Neural cell (in vitro differentiated cells): ENCODE data around the gene TNS1. TPM values are rescaled to one million over a fixed set of nuclear protein-coding genes. Genes with fewer than 3 reads are reported as not detected.

Experiments used
- H2AFZ ChIP-seq: fragments of 200-600, 300-800 bp; sonication (generic), shearing (Covaris generic); 2 replicates; pipeline ENCODE4 v1.6.0; 2014; ENCODE audit warnings: low read depth, mild to moderate bottlenecking, antibody characterized with exemption, low read length, moderate library complexity
- H3F3A ChIP-seq: fragments of 200-600 bp; shearing (Covaris generic); 2 replicates; pipeline ENCODE4 v1.6.1; 2016; ENCODE audit warnings: mild to moderate bottlenecking, moderate library complexity, mixed read lengths, antibody characterized with exemption, low read length; ENCODE audit not compliant: insufficient read depth, poor library complexity, severe bottlenecking
- H3K27ac ChIP-seq: fragments of 200-600, 300-800 bp; sonication (generic), shearing (Covaris generic); 2 replicates; pipeline ENCODE4 v1.5.1; 2014; ENCODE audit warnings: mild to moderate bottlenecking, low read length, moderate library complexity
- H3K27me3 ChIP-seq: fragments of 300-800, 200-600 bp; sonication (generic), shearing (Covaris generic); 2 replicates; pipeline ENCODE4 v1.6.0; 2014; ENCODE audit warnings: mild to moderate bottlenecking, low read depth, low read length, moderate library complexity; ENCODE audit not compliant: insufficient read depth
- H3K36me3 ChIP-seq: fragments of 300-800, 200-600 bp; sonication (generic), shearing (Covaris generic); 2 replicates; pipeline ENCODE4 v1.5.1; 2014; ENCODE audit warnings: mild to moderate bottlenecking, antibody characterized with exemption, low read length, moderate library complexity; ENCODE audit not compliant: insufficient read depth
- H3K4me2 ChIP-seq: fragments of 300-800, 200-600 bp; sonication (generic), shearing (Covaris generic); 2 replicates; pipeline ENCODE4 v1.6.0; 2014; ENCODE audit warnings: mild to moderate bottlenecking, low read length
- H3K4me3 ChIP-seq: fragments of 300-800, 200-600 bp; sonication (generic), shearing (Covaris generic); 2 replicates; pipeline ENCODE4 v1.5.1; 2014; ENCODE audit warnings: mild to moderate bottlenecking, low read length, moderate library complexity
- H3K79me2 ChIP-seq: fragments of 200-600 bp; shearing (Covaris generic); replicated peaks from 2 replicates; pipeline ENCODE4 v1.6.0; 2014; ENCODE audit warnings: mild to moderate bottlenecking, low read length, moderate library complexity; ENCODE audit not compliant: insufficient read depth
- H3K9ac ChIP-seq: fragments of 300-800, 200-600 bp; sonication (generic), shearing (Covaris generic); 2 replicates; pipeline ENCODE4 v1.6.1; 2016; ENCODE audit warnings: mild to moderate bottlenecking, low read length, mixed read lengths
- H3K9me2 ChIP-seq: fragments of 200-600 bp; shearing (Covaris generic); 2 replicates; pipeline ENCODE4 v1.6.1; 2016; ENCODE audit warnings: mild to moderate bottlenecking, low read length, mixed read lengths; ENCODE audit not compliant: insufficient read depth
- H3K9me3 ChIP-seq: fragments of 200-600, 300-800 bp; sonication (generic), shearing (Covaris generic); 2 replicates; pipeline ENCODE4 v1.6.1; 2016; ENCODE audit warnings: mild to moderate bottlenecking, mixed run types, low read length, moderate library complexity, mixed read lengths
- H4K20me1 ChIP-seq: fragments of 200-600 bp; shearing (Covaris generic); 2 replicates; pipeline ENCODE4 v1.6.1; 2016; ENCODE audit warnings: mild to moderate bottlenecking, mixed run types; ENCODE audit not compliant: insufficient read depth
- EP300 ChIP-seq: fragments of 450-650 bp; conservative IDR thresholded peaks from 2 replicates; pipeline ENCODE4 v1.6.1; 2014; ENCODE audit warnings: antibody characterized with exemption, mild to moderate bottlenecking, moderate library complexity; ENCODE audit not compliant: poor library complexity, severe bottlenecking
- EZH2 ChIP-seq: fragments of 200-600, 300-800 bp; shearing (Covaris generic), sonication (generic); IDR thresholded peaks from 2 replicates; pipeline ENCODE4 v1.6.1; 2014; ENCODE audit warnings: antibody characterized with exemption, low read length, borderline replicate concordance, mild to moderate bottlenecking; ENCODE audit not compliant: insufficient read depth, poor library complexity, severe bottlenecking
- MXI1 ChIP-seq: fragments of 450-650 bp; conservative IDR thresholded peaks from 2 replicates; pipeline ENCODE4 v1.6.1; 2014; ENCODE audit warnings: antibody characterized with exemption, mild to moderate bottlenecking; ENCODE audit not compliant: poor library complexity, severe bottlenecking
- POLR2AphosphoS5 ChIP-seq: IDR thresholded peaks from 2 replicates; pipeline ENCODE4 v1.6.1; 2012
- RAD21 ChIP-seq: fragments of 450-650 bp; conservative IDR thresholded peaks from 2 replicates; pipeline ENCODE4 v1.6.1; 2014; ENCODE audit warnings: antibody characterized with exemption, mild to moderate bottlenecking, moderate library complexity
- REST ChIP-seq: IDR thresholded peaks from 2 replicates; pipeline ENCODE4 v1.6.1; 2012; ENCODE audit warnings: borderline replicate concordance
- SMC3 ChIP-seq: fragments of 450-650 bp; conservative IDR thresholded peaks from 2 replicates; pipeline ENCODE4 v1.6.1; 2014; ENCODE audit warnings: antibody characterized with exemption, mild to moderate bottlenecking, moderate library complexity; ENCODE audit not compliant: poor library complexity
- TAF1 ChIP-seq: IDR thresholded peaks from 2 replicates; pipeline ENCODE4 v1.6.1; 2012; ENCODE audit warnings: low read depth
- polyA plus RNA-seq: library from polyadenylated mRNA; depleted of rRNA; stranded (reverse); fragments of >200 nt; gene quantifications from 2 replicates; pipeline ENCODE4 v1.2.3, GENCODE V29; 2014
- TF ChIP-seq, protein P1 (sequence below): fragments of 450-650 bp; IDR thresholded peaks from 2 replicates; pipeline ENCODE4 v1.5.1; 2014; ENCODE audit warnings: antibody characterized with exemption, mild to moderate bottlenecking, moderate library complexity; ENCODE audit not compliant: poor library complexity, severe bottlenecking

TNS1 gene
- polyA plus RNA-seq, 1 donor from 2014 or later = 1.5 TPM

DNA sequence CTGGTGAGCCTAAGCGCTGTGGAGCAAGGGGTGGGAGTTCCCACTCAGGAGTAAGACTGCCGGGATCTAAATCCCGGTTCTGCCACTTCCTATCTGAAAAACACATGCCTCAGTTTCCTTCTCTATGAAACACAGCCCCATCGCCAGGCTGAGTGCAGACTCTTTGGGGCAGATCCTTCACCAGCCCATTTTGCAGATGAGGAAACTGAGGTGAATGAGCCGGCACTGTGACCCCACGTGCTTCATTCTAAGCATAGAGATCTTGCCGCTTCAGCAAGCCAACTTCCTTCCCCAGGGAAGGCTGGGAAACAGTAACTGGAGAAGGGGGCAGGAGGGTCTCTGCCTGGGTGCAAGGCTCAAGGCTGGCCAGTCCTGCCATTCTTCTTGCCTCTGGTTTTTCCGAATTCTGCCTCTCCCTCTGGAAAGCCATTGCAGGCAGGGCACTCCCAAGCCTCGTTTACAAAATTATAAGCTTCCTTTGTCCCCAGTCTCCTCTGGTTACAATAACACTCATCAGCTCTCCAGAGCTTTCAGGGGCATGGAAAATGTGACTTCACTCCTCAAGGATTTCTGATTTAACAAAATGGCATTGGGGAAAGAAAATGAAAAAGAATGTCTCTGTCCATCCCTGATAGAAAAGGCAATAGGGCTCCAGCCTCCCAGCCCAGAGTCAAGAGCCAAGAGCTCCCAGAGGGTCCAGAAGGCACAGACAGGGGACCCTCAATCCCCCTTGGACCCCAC is 249.2 kb downstream of the TNS1 start:
- Histone ChIP-seq H3K9ac (no peak overlapping the region), H3K4me2 (no peak overlapping the region), H3K27me3 (no peaks in the 10 kb centered on the region), H3K4me3 (no peak overlapping the region), H3K27ac (no peak overlapping the region), H3K79me2 (no peaks in the 10 kb centered on the region), H3F3A (no peaks in the 10 kb centered on the region), H3K9me2 (no peaks in the 10 kb centered on the region), H4K20me1 (no peaks in the 10 kb centered on the region), H3K9me3 (no peaks in the 10 kb centered on the region), H3K36me3 (no peaks in the 10 kb centered on the region), H2AFZ (no peak overlapping the region)
- TF ChIP-seq, protein P1, sequence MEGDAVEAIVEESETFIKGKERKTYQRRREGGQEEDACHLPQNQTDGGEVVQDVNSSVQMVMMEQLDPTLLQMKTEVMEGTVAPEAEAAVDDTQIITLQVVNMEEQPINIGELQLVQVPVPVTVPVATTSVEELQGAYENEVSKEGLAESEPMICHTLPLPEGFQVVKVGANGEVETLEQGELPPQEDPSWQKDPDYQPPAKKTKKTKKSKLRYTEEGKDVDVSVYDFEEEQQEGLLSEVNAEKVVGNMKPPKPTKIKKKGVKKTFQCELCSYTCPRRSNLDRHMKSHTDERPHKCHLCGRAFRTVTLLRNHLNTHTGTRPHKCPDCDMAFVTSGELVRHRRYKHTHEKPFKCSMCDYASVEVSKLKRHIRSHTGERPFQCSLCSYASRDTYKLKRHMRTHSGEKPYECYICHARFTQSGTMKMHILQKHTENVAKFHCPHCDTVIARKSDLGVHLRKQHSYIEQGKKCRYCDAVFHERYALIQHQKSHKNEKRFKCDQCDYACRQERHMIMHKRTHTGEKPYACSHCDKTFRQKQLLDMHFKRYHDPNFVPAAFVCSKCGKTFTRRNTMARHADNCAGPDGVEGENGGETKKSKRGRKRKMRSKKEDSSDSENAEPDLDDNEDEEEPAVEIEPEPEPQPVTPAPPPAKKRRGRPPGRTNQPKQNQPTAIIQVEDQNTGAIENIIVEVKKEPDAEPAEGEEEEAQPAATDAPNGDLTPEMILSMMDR = no peak
- TF ChIP-seq REST (no peak), MXI1 (no peak), EZH2 (no peak), EP300 (no peak), SMC3 (no peak)

DNA sequence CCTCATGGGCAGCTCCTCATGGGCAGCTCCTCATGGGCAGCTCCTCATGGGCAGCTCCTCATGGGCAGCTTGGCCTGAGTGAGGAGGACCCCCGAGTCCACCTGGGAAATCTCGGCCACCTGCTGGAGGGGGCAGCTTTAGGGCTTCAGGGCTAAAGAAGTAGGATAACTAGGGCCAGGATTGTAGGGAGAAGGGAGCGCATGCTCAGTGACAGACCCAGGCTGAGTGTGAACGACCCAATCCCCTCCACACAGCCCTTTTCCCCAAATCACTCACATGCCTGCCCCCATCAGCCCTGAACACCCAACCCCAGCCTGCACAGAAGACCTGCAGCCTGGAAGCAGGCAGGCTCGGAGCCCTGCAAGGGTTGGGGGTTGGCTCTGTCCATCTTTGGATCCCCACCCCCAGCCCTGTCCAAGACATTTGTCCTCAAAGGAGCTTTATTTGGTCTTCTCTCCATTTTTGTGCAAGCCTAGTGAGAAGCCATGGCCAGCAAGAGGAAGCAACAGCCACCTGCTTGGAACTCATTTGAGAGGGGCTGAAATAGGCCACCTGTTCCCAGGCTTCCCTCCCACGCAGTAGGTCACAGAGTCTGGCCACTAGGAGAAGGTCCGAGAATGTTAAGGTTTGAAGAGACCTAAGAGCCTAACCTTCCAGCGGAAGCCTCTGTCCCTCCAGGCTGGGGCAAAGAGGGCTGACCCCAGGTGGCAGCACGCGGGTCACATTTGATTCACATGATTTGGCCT is 249.9 kb downstream of the TNS1 start:
- H3K27ac ChIP-seq = no peak overlapping the region

More for the DNA sequence above, 249.9 kb downstream of the TNS1 start:
- Histone ChIP-seq H3K36me3 (no peaks in the 10 kb centered on the region), H3K27me3 (no peaks in the 10 kb centered on the region), H3K4me3 (no peak overlapping the region), H3F3A (no peaks in the 10 kb centered on the region), H3K4me2 (no peak overlapping the region), H4K20me1 (no peaks in the 10 kb centered on the region), H3K79me2 (no peaks in the 10 kb centered on the region), H3K9me3 (no peaks in the 10 kb centered on the region), H2AFZ (no peak overlapping the region), H3K9me2 (no peaks in the 10 kb centered on the region), H3K9ac (no peak overlapping the region)
- no peak for TF ChIP-seq RAD21
- no peak for TF ChIP-seq REST
- TF ChIP-seq TAF1 = no peak
- TF ChIP-seq EP300 = no peak
- no peak for TF ChIP-seq MXI1
- TF ChIP-seq, protein P1 = no peak
- no peak for TF ChIP-seq EZH2
- TF ChIP-seq SMC3 = no peak
- TF ChIP-seq POLR2AphosphoS5 = no peak
